ENCODE results near the gene LRP2.

Gene LRP2

DNA sequence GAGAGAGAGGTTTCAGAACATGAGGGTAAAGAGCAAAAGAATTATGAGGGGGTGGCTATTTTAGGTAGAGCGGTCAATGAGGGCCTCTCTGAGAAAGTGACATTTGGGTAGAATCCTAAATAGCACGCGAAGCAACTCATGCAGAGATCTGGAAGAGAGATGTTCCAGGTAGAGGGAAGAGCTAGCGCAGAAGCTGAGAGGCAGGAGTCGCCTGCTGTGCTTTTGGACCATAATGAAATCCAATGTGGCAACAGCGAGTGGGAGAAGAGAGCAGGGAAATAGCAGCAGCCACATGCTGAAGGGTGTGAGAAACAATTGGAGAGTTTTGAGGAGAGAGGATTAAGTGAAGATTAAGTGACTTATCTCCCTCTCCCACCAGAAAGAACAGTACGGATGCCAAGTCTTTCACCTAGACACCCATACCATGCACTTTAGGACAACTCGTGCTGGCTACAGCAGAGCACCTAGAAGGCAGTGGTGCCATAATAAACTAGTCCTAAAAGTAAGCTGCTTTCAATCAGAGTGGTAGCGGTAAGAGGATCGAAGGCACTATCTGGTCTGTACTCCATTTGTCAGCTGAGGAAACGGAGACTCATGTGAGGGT is 129.7 kb downstream of the LRP2 start:
- H3K4me1 ChIP-seq (ENCODE audit: insufficient read depth, low read length) = no peaks in the 10 kb centered on the region
- no peak overlapping the region for H2AFZ ChIP-seq (ENCODE audit: low read depth, low read length)
- H3K9me3 ChIP-seq (ENCODE audit: low read length) = no peaks in the 10 kb centered on the region
- H3K36me3 ChIP-seq (ENCODE audit: insufficient read depth, low read length) = peaks cover 80% of the 10 kb centered on the region
- H3K4me3 ChIP-seq (ENCODE audit: low read length) = no peak overlapping the region
- no peaks in the 10 kb centered on the region for H3K27me3 ChIP-seq (ENCODE audit: insufficient read depth, low read length)

GRCh38 chr2:169230204-169230603 is 132.1 kb downstream of the LRP2 start:
- Histone ChIP-seq H2AFZ (ENCODE audit: low read depth, low read length) (no peak overlapping the region), H3K9me3 (ENCODE audit: low read length) (no peaks in the 10 kb centered on the region), H3K36me3 (ENCODE audit: insufficient read depth, low read length) (peaks cover 75% of the 10 kb centered on the region), H3K4me3 (ENCODE audit: low read length) (no peak overlapping the region), H3K4me1 (ENCODE audit: insufficient read depth, low read length) (no peaks in the 10 kb centered on the region), H3K27me3 (ENCODE audit: insufficient read depth, low read length) (no peaks in the 10 kb centered on the region)

DNA sequence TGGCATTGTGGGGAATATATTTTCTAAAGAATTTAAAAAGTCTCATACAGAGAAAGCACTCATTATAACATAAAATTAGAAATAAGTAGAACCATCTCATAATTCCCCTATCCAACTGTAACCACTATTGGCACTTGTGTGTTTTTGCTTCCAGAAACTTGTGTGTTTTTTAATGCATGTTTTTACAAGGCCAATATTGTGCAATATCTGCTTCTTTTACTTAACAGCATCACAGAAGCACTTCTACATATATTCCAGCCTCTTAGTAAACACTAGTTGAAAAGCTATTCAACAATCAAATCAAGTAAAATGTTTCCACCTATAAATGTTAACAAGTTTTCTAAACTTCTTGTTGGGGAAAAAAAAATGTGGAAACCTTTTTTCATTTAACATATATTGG is 132.7 kb downstream of the LRP2 start:
- H3K36me3 ChIP-seq (ENCODE audit: insufficient read depth, low read length) = peaks cover 77% of the 10 kb centered on the region
- no peak overlapping the region for H3K4me3 ChIP-seq (ENCODE audit: low read length)

DNA sequence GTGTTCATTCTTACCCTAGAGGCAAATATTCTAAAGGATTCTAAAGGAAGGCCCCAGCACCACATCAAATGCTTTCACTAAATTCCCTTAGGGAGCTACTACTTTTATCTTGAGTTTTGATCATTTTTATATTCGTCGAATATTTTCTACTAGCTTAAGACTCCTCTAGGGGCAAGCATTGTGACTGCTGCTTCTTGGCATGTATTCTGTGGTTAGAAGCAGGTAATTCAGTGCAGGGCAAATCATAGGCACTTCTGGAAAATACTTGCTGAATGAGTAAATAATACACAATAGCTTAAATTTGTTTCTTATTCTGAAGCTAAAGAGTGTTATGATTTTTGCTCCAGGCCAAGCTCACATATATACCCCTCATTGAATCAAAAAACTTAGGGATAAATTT is 136.4 kb downstream of the LRP2 start:
- Histone ChIP-seq H3K27me3 (ENCODE audit: insufficient read depth, low read length) (no peaks in the 10 kb centered on the region), H3K4me3 (ENCODE audit: low read length) (no peak overlapping the region), H3K36me3 (ENCODE audit: insufficient read depth, low read length) (peaks cover 78% of the 10 kb centered on the region), H2AFZ (ENCODE audit: low read depth, low read length) (no peak overlapping the region), H3K4me1 (ENCODE audit: insufficient read depth, low read length) (no peaks in the 10 kb centered on the region), H3K9me3 (ENCODE audit: low read length) (no peaks in the 10 kb centered on the region)

More for the DNA sequence above, 132.7 kb downstream of the LRP2 start:
- Histone ChIP-seq H3K4me1 (ENCODE audit: insufficient read depth, low read length) (no peaks in the 10 kb centered on the region), H3K9me3 (ENCODE audit: low read length) (no peaks in the 10 kb centered on the region), H3K27me3 (ENCODE audit: insufficient read depth, low read length) (no peaks in the 10 kb centered on the region), H2AFZ (ENCODE audit: low read depth, low read length) (no peak overlapping the region)

DNA sequence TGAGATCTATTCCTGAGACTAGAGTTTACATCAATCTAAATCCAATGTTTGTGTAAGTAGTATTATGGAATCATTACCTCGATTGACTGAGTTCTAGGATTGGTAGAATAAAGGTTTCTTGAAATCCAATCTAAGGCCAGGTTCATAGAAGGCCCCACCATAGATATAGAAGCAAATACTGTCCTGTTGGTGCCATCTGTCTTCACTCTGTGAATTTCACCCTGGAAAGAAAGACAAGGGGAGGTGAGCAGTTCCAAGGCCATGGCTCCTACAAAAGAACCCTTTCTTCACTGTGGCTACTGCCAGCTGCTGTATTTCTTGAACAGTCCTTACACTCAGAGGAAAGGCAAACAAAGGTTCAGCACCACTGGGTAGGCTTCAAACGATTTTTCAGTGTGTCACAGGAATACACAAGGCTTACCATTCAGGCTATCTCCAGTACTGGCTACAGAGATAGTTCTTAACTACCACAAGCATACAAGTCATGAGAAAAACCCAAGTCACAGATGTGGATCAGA is 137.0 kb downstream of the LRP2 start:
- H3K27me3 ChIP-seq (ENCODE audit: insufficient read depth, low read length) = no peaks in the 10 kb centered on the region
- no peaks in the 10 kb centered on the region for H3K4me1 ChIP-seq (ENCODE audit: insufficient read depth, low read length)
- H3K36me3 ChIP-seq (ENCODE audit: insufficient read depth, low read length) = peaks cover 79% of the 10 kb centered on the region
- H2AFZ ChIP-seq (ENCODE audit: low read depth, low read length) = no peak overlapping the region
- no peak overlapping the region for H3K4me3 ChIP-seq (ENCODE audit: low read length)
- no peaks in the 10 kb centered on the region for H3K9me3 ChIP-seq (ENCODE audit: low read length)

- Histone ChIP-seq H3K27me3 (ENCODE audit: insufficient read depth, low read length) (no peaks in the 10 kb centered on the region), H3K4me1 (ENCODE audit: insufficient read depth, low read length) (no peaks in the 10 kb centered on the region), H3K36me3 (ENCODE audit: insufficient read depth, low read length) (peaks cover 79% of the 10 kb centered on the region), H3K9me3 (ENCODE audit: low read length) (no peaks in the 10 kb centered on the region), H3K4me3 (ENCODE audit: low read length) (no peak overlapping the region), H2AFZ (ENCODE audit: low read depth, low read length) (no peak overlapping the region)
These were observed 139.7 kb downstream of the LRP2 start for GRCh38 chr2:169222665-169223064.

- H2AFZ ChIP-seq (ENCODE audit: low read depth, low read length) = no peak overlapping the region
- H3K4me3 ChIP-seq (ENCODE audit: low read length) = no peak overlapping the region
- no peaks in the 10 kb centered on the region for H3K4me1 ChIP-seq (ENCODE audit: insufficient read depth, low read length)
- peaks cover 85% of the 10 kb centered on the region for H3K36me3 ChIP-seq (ENCODE audit: insufficient read depth, low read length)
- no peaks in the 10 kb centered on the region for H3K27me3 ChIP-seq (ENCODE audit: insufficient read depth, low read length)
- H3K9me3 ChIP-seq (ENCODE audit: low read length) = no peaks in the 10 kb centered on the region
These were observed 140.5 kb downstream of the LRP2 start for GRCh38 chr2:169221745-169222369.

DNA sequence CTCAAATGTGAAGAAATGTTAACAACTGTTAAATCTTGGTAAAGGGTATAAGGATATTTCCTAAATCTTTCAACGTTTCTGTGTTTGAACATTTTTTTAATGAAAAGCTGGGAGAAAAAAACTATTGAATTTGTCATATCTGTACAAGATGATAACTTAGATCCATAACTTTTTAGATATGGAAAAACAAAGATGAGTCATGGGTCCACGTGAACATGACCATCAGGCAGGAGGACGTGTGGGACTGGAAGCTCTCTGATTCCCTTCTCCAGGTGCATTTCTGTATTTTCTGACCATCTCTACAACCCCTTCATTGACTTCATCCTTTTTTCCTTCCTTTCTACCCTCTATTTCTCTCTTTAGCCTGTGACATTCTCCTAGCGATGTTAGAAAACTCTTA is 151.4 kb downstream of the LRP2 start:
- Histone ChIP-seq H3K4me1 (ENCODE audit: insufficient read depth, low read length) (no peaks in the 10 kb centered on the region), H3K36me3 (ENCODE audit: insufficient read depth, low read length) (peaks cover 82% of the 10 kb centered on the region), H3K9me3 (ENCODE audit: low read length) (no peaks in the 10 kb centered on the region)

GRCh38 chr2:169208026-169208425 is 154.3 kb downstream of the LRP2 start:
- Histone ChIP-seq H3K27me3 (ENCODE audit: insufficient read depth, low read length) (no peaks in the 10 kb centered on the region), H3K36me3 (ENCODE audit: insufficient read depth, low read length) (peaks cover 82% of the 10 kb centered on the region), H3K4me3 (ENCODE audit: low read length) (no peak overlapping the region), H2AFZ (ENCODE audit: low read depth, low read length) (no peak overlapping the region), H3K4me1 (ENCODE audit: insufficient read depth, low read length) (no peaks in the 10 kb centered on the region), H3K9me3 (ENCODE audit: low read length) (no peaks in the 10 kb centered on the region)

More for the DNA sequence above, 151.4 kb downstream of the LRP2 start:
- no peaks in the 10 kb centered on the region for H3K27me3 ChIP-seq (ENCODE audit: insufficient read depth, low read length)
- no peak overlapping the region for H2AFZ ChIP-seq (ENCODE audit: low read depth, low read length)
- H3K4me3 ChIP-seq (ENCODE audit: low read length) = no peak overlapping the region

GRCh38 chr2:169205176-169205575 is 157.2 kb downstream of the LRP2 start:
- H3K9me3 ChIP-seq (ENCODE audit: low read length) = no peaks in the 10 kb centered on the region
- H3K27me3 ChIP-seq (ENCODE audit: insufficient read depth, low read length) = no peaks in the 10 kb centered on the region
- peaks cover 90% of the 10 kb centered on the region for H3K36me3 ChIP-seq (ENCODE audit: insufficient read depth, low read length)
- H2AFZ ChIP-seq (ENCODE audit: low read depth, low read length) = no peak overlapping the region
- no peaks in the 10 kb centered on the region for H3K4me1 ChIP-seq (ENCODE audit: insufficient read depth, low read length)
- H3K4me3 ChIP-seq (ENCODE audit: low read length) = no peak overlapping the region

DNA sequence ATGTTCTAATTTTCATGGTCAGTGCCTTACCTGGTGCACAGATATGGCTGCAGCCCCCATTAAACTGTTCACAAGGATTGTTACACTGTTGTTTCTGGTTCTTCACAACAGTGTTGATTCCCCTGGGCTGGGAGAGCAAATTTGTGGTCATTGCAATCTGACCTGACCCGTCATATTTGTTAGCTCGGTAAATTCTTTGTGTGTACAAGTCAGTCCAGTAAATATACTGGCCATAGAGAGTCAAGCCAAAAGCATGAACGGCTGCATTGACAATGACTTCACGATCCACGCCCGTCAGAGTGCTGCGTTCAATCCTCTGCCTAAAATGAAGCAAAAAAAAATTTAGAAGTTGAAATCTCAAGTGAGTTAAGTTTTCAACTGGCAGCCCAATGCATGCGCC is 158.4 kb downstream of the LRP2 start:
- peaks cover 90% of the 10 kb centered on the region for H3K36me3 ChIP-seq (ENCODE audit: insufficient read depth, low read length)
- H2AFZ ChIP-seq (ENCODE audit: low read depth, low read length) = no peak overlapping the region

DNA sequence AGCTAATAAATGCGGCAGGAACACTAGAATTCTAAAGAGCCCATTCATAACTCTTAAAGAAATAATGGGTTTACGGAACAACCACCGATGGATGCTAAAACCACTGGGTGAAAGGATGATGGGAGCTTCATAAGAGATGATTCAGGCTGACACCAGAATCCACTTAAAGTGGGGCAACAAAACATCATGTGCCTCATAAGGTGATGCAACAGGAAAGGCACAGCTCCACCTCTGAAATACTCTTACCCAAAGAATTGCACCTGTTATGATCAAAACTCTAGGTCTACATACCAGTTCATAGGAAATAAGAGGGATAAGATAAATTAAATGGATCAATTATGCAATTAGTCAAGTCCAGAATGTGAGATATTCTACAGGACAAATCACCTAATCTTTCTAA is 161.6 kb downstream of the LRP2 start:
- H3K4me1 ChIP-seq (ENCODE audit: insufficient read depth, low read length) = no peaks in the 10 kb centered on the region
- H3K9me3 ChIP-seq (ENCODE audit: low read length) = no peaks in the 10 kb centered on the region
- H3K36me3 ChIP-seq (ENCODE audit: insufficient read depth, low read length) = peaks cover 90% of the 10 kb centered on the region
- no peaks in the 10 kb centered on the region for H3K27me3 ChIP-seq (ENCODE audit: insufficient read depth, low read length)
- H2AFZ ChIP-seq (ENCODE audit: low read depth, low read length) = no peak overlapping the region
- no peak overlapping the region for H3K4me3 ChIP-seq (ENCODE audit: low read length)

More for the DNA sequence above, 158.4 kb downstream of the LRP2 start:
- Histone ChIP-seq H3K27me3 (ENCODE audit: insufficient read depth, low read length) (no peaks in the 10 kb centered on the region), H3K4me3 (ENCODE audit: low read length) (no peak overlapping the region), H3K4me1 (ENCODE audit: insufficient read depth, low read length) (no peaks in the 10 kb centered on the region), H3K9me3 (ENCODE audit: low read length) (no peaks in the 10 kb centered on the region)

- Histone ChIP-seq H2AFZ (ENCODE audit: low read depth, low read length) (no peak overlapping the region), H3K9me3 (ENCODE audit: low read length) (no peaks in the 10 kb centered on the region), H3K36me3 (ENCODE audit: insufficient read depth, low read length) (peaks cover 90% of the 10 kb centered on the region)
These were observed 168.7 kb downstream of the LRP2 start for GRCh38 chr2:169193618-169194017.

More at GRCh38 chr2:169193618-169194017, 168.7 kb downstream of the LRP2 start:
- H3K27me3 ChIP-seq (ENCODE audit: insufficient read depth, low read length) = no peaks in the 10 kb centered on the region
- no peaks in the 10 kb centered on the region for H3K4me1 ChIP-seq (ENCODE audit: insufficient read depth, low read length)
- H3K4me3 ChIP-seq (ENCODE audit: low read length) = no peak overlapping the region
